Esophagus muscularis mucosa (tissue), 4 donors: ENCODE measurements around the gene ZNF350.

Experiments
- CTCF ChIP-seq, 3 experiments: fragments of 200-600 bp in 2 of 3; fragments of 450-650 bp in 1 of 3; sonication (generic) in 2 of 3; IDR thresholded peaks; one replicate each; pipeline ENCODE4 v1.5.1; 2017 to 2019; ENCODE audit warnings: antibody characterized with exemption in 3 of 3, mild to moderate bottlenecking in 2 of 3, moderate library complexity in 1 of 3
- EP300 ChIP-seq: sonication (generic); formaldehyde crosslinking; IDR thresholded peaks from one replicate; pipeline ENCODE4 v1.6.1; 2017; ENCODE audit warnings: antibody characterized with exemption
- POLR2A ChIP-seq: fragments of 450-650 bp; IDR thresholded peaks from one replicate; pipeline ENCODE4 v1.6.1; 2017; ENCODE audit warnings: antibody characterized with exemption, moderate library complexity, mild to moderate bottlenecking, low read depth
- POLR2AphosphoS5 ChIP-seq, 2 donors: sonication (generic); formaldehyde crosslinking; IDR thresholded peaks; one replicate each; pipeline ENCODE4 v1.6.1; 2017; ENCODE audit warnings: antibody characterized with exemption in 2 of 2

DNA sequence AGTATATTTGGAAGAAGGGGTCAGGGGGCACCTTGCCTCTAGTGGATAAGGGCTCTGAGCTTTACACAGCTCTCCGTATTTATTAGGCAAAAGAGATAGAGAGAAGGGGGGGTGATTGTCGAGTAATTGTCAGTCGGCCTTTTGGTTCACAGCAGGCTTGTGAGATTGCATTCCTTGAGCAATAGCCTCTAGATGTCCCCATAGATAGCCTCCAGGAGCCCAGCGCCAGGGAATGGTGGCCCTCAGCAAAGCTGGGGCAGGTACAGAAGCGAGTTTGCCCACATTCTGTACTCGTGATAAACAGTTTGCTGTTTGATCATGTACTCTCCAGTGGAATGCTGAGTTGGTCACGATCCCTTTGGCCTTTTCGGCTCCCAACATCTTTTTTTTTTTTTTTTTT, 54.7 kb downstream of the ZNF350 start:
- no peak for TF ChIP-seq CTCF (IDR thresholded peaks at IDR 0.05)
- TF ChIP-seq POLR2A, result no peak
- TF ChIP-seq POLR2AphosphoS5 (IDR thresholded peaks at IDR 0.05), result no peak
- no peak for TF ChIP-seq EP300
